ENCODE data around the gene LMBRD1. TPM values are rescaled to one million over a fixed set of nuclear protein-coding genes. Genes with fewer than 3 reads are reported as not detected.
"Not testable (repeated sequence)": the region's sequence is repeated elsewhere in the genome, so short reads cannot be mapped to it uniquely, and the experiment has no call there.

LMBRD1 gene
- total and polyA plus RNA-seq, 2 donors: 36.4 to 50.1 TPM

DNA sequence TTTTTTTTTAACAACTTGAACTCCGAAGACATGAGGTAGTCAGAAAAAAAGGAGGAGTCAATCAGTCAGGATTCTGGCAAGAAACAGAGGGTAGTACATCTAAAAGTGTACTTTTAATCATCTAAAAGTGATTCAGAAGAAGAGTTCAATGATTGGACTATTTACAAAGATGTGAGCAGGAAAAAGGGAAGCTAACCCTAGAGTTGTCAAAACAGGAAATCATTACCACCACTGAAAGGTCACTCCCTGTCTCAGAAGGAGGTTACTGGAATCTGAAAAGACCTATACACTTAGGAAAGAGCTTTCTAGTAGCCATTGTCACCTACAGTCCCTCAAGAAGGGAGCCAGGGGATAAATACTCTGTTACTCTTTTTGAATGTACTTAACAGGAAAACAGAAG is 16.7 kb upstream of the LMBRD1 start:
- H3K27ac ChIP-seq (ENCODE audit: low read depth in 1 of 2, low read length in 1 of 2): no peak overlapping the region

GRCh38 chr6:69812746-69813427 is 16.1 kb upstream of the LMBRD1 start:
- Histone ChIP-seq H3K9me3 (ENCODE audit: control insufficient read depth in 2 of 2, insufficient read depth in 1 of 2, low read length in 1 of 2) (no peaks in the 10 kb centered on the region), H3K27me3 (ENCODE audit: control insufficient read depth in 2 of 2, insufficient read depth in 1 of 2, low read length in 1 of 2) (no peaks in the 10 kb centered on the region), H3K27ac (ENCODE audit: low read depth in 1 of 2, low read length in 1 of 2) (no peak overlapping the region), H3K36me3 (ENCODE audit: control insufficient read depth in 2 of 2, insufficient read depth in 2 of 2, low read length in 1 of 2) (no peaks in the 10 kb centered on the region), H3K4me1 (ENCODE audit: control insufficient read depth in 2 of 2, insufficient read depth in 2 of 2, low read length in 2 of 2) (peaks cover 9 to 20% of the 10 kb centered on the region in 2 donors), H3K4me3 (ENCODE audit: low read length in 2 of 2) (no peak overlapping the region)
- WGBS: 57% methylated on average over 4 of the region's 4 CpGs
- DNase-seq (ENCODE audit: low read depth in 6 of 9, low spot score in 9 of 9): no peak

More for the DNA sequence above, 16.7 kb upstream of the LMBRD1 start:
- H3K4me1 ChIP-seq (ENCODE audit: control insufficient read depth in 2 of 2, insufficient read depth in 2 of 2, low read length in 2 of 2): peaks cover 9 to 20% of the 10 kb centered on the region in 2 donors
- H3K27me3 ChIP-seq (ENCODE audit: control insufficient read depth in 2 of 2, insufficient read depth in 1 of 2, low read length in 1 of 2): no peaks in the 10 kb centered on the region
- 90% methylated on average over 1 of the region's 1 CpG for WGBS
- DNase-seq (ENCODE audit: low read depth in 6 of 9, low spot score in 9 of 9): peak in 1 of 9 donors; percentile 30
- H3K4me3 ChIP-seq (ENCODE audit: low read length in 2 of 2): no peak overlapping the region
- H3K36me3 ChIP-seq (ENCODE audit: control insufficient read depth in 2 of 2, insufficient read depth in 2 of 2, low read length in 1 of 2): no peaks in the 10 kb centered on the region
- H3K9me3 ChIP-seq (ENCODE audit: control insufficient read depth in 2 of 2, insufficient read depth in 1 of 2, low read length in 1 of 2): no peaks in the 10 kb centered on the region

DNA sequence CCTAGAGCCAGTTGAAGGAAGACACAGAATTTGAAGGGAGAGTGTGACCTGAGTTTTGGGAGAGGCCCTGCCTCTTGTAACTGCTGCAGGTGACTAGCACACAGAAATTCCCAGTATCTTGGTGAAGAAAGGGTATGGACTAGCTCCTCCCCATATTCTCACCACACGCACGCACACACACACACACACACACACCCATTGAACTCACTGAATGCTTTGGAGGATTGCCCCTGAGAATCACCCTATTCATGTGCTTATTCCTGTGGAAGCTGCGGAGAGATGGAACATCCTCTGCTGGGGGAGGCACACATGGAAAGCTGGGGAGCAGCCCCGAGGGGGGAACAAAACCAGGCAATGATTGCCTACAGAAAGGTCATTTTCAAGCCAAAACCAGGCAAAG is 6.2 kb upstream of the LMBRD1 start:
- Histone ChIP-seq H3K4me3 (ENCODE audit: low read length in 2 of 2) (no peak overlapping the region), H3K36me3 (ENCODE audit: control insufficient read depth in 2 of 2, insufficient read depth in 2 of 2, low read length in 1 of 2) (no peaks in the 10 kb centered on the region), H3K4me1 (ENCODE audit: control insufficient read depth in 2 of 2, insufficient read depth in 2 of 2, low read length in 2 of 2) (no peaks in the 10 kb centered on the region), H3K27me3 (ENCODE audit: control insufficient read depth in 2 of 2, insufficient read depth in 1 of 2, low read length in 1 of 2) (no peaks in the 10 kb centered on the region), H3K27ac (ENCODE audit: low read depth in 1 of 2, low read length in 1 of 2) (no peak overlapping the region), H3K9me3 (ENCODE audit: control insufficient read depth in 2 of 2, insufficient read depth in 1 of 2, low read length in 1 of 2) (no peaks in the 10 kb centered on the region)
- WGBS: 86% methylated on average over 4 of the region's 4 CpGs
- DNase-seq (ENCODE audit: low read depth in 6 of 9, low spot score in 9 of 9): no peak

DNA sequence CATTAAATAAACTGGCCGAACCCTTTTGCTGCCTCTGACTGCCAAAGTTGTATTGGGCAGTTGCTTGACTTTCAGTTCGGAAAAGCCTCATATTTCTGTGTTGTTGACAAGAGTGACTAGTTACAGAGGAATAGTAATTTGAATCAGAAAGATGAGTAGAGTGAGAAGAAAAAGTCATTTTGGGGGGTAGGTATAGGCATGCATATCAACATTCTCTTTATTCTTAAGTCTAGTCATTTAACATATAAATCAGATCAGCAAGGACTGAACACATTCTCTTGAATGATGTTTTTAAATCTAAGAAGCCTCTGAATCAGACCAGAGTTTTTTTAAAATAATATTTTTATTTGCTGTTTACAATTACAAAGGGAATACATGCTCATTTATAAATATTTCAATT is 4.9 kb upstream of the LMBRD1 start:
- no peaks in the 10 kb centered on the region for H3K27me3 ChIP-seq (ENCODE audit: control insufficient read depth in 2 of 2, insufficient read depth in 1 of 2, low read length in 1 of 2)
- no peak overlapping the region for H3K4me3 ChIP-seq (ENCODE audit: low read length in 2 of 2)
- no peak for DNase-seq (ENCODE audit: low read depth in 6 of 9, low spot score in 9 of 9)
- H3K4me1 ChIP-seq (ENCODE audit: control insufficient read depth in 2 of 2, insufficient read depth in 2 of 2, low read length in 2 of 2): peaks cover 0 to 5% of the 10 kb centered on the region in 2 donors
- H3K9me3 ChIP-seq (ENCODE audit: control insufficient read depth in 2 of 2, insufficient read depth in 1 of 2, low read length in 1 of 2): no peaks in the 10 kb centered on the region
- H3K27ac ChIP-seq (ENCODE audit: low read depth in 1 of 2, low read length in 1 of 2): no peak overlapping the region
- 96% methylated on average over 2 of the region's 2 CpGs for WGBS
- H3K36me3 ChIP-seq (ENCODE audit: control insufficient read depth in 2 of 2, insufficient read depth in 2 of 2, low read length in 1 of 2): no peaks in the 10 kb centered on the region

DNA sequence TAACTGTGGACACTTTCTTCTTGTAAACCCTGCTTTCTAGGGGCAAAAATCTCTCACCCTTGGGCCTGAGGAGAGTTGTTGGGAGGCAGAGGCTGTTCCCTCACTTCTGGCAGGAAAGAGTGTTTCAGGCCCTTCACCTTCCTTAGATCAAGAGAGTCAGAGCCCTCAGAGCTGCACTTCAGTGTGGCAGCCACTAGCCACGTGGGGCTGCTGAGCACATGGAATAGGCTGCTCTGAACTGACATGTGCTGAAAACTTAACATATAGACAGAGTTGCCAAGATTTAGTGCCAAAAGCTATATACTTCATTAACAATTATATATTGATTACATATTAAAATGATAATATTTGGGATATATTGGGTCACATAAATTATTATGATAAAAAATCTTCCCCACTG is 4.4 kb upstream of the LMBRD1 start:
- WGBS: 77% methylated on average over 1 of the region's 1 CpG
- H3K4me1 ChIP-seq (ENCODE audit: control insufficient read depth in 2 of 2, insufficient read depth in 2 of 2, low read length in 2 of 2): peaks cover 0 to 5% of the 10 kb centered on the region in 2 donors
- peak in 1 of 9 donors; percentile 22 for DNase-seq (ENCODE audit: low read depth in 6 of 9, low spot score in 9 of 9)

DNA sequence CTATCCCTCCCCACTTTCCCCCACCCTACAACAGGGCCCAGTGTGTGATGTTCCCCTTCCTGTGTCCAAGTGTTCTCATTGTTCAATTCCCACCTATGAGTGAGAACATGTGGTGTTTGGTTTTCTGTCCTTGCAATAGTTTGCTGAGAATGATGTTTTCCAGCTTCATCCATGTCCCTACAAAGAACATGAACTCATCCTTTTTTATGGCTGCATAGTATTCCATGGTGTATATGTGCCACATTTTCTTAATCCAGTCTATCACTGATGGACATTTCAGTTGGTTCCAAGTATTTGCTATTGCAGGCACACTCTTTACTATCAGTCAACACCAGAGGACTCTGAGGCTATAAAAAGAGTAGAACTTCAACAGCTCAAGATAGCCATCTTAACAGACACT is 2.0 kb upstream of the LMBRD1 start:
- H3K4me3 ChIP-seq (ENCODE audit: low read length in 2 of 2); H3K36me3 ChIP-seq (ENCODE audit: control insufficient read depth in 2 of 2, insufficient read depth in 2 of 2, low read length in 1 of 2); H3K9me3 ChIP-seq (ENCODE audit: control insufficient read depth in 2 of 2, insufficient read depth in 1 of 2, low read length in 1 of 2); H3K27ac ChIP-seq (ENCODE audit: low read depth in 1 of 2, low read length in 1 of 2); DNase-seq (ENCODE audit: low read depth in 6 of 9, low spot score in 9 of 9); H3K27me3 ChIP-seq (ENCODE audit: control insufficient read depth in 2 of 2, insufficient read depth in 1 of 2, low read length in 1 of 2); H3K4me1 ChIP-seq (ENCODE audit: control insufficient read depth in 2 of 2, insufficient read depth in 2 of 2, low read length in 2 of 2): not testable (repeated sequence)

More for the DNA sequence above, 4.4 kb upstream of the LMBRD1 start:
- Histone ChIP-seq H3K4me3 (ENCODE audit: low read length in 2 of 2) (no peak overlapping the region), H3K27ac (ENCODE audit: low read depth in 1 of 2, low read length in 1 of 2) (no peak overlapping the region), H3K36me3 (ENCODE audit: control insufficient read depth in 2 of 2, insufficient read depth in 2 of 2, low read length in 1 of 2) (no peaks in the 10 kb centered on the region), H3K9me3 (ENCODE audit: control insufficient read depth in 2 of 2, insufficient read depth in 1 of 2, low read length in 1 of 2) (no peaks in the 10 kb centered on the region), H3K27me3 (ENCODE audit: control insufficient read depth in 2 of 2, insufficient read depth in 1 of 2, low read length in 1 of 2) (no peaks in the 10 kb centered on the region)

- no peaks in the 10 kb centered on the region for H3K36me3 ChIP-seq (ENCODE audit: control insufficient read depth in 2 of 2, insufficient read depth in 2 of 2, low read length in 1 of 2)
- H3K9me3 ChIP-seq (ENCODE audit: control insufficient read depth in 2 of 2, insufficient read depth in 1 of 2, low read length in 1 of 2): no peaks in the 10 kb centered on the region
- peak overlapping the region; percentile 97 to 98 for H3K27ac ChIP-seq (ENCODE audit: low read depth in 1 of 2, low read length in 1 of 2)
- 1% methylated on average over 20 of the region's 20 CpGs for WGBS
- H3K27me3 ChIP-seq (ENCODE audit: control insufficient read depth in 2 of 2, insufficient read depth in 1 of 2, low read length in 1 of 2): no peaks in the 10 kb centered on the region
- peak overlapping the region; percentile 84 to 90 for H3K4me3 ChIP-seq (ENCODE audit: low read length in 2 of 2)
- DNase-seq (ENCODE audit: low read depth in 6 of 9, low spot score in 9 of 9): peak in 8 of 9 donors; percentile 30 to 81 (median 48)
- peaks cover 0 to 5% of the 10 kb centered on the region in 2 donors for H3K4me1 ChIP-seq (ENCODE audit: control insufficient read depth in 2 of 2, insufficient read depth in 2 of 2, low read length in 2 of 2)
These were observed 653 bp downstream of the LMBRD1 start for GRCh38 chr6:69796073-69796641.

DNA sequence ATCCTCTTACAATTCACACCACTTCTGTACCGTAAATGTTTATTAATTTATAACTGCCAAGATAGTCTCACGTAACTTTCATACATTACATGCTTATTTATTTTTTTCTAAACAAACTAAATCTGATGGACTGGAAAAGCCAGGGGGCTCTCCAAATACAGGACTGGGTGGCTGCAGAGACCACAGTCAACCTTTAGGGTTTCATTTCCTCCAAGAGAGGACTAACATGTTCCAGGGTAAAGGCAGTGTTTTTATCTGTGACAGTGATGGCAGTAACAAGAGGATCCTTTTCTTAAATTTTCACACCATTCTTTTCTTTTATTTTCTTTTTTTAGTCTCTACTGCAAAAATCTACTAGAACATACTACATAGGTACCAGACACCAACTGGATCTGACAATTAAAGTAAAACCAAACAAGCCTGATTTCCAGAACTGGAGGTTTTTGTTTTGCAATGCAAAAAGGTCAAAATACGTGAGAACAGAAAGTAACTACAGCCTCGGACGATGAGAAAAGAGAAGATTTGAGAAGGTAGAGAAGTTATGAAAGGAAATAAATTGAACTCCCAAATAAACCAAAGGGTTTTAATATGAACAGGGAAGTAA is 1.2 kb downstream of the LMBRD1 start:
- Histone ChIP-seq H3K9me3 (ENCODE audit: control insufficient read depth in 2 of 2, insufficient read depth in 1 of 2, low read length in 1 of 2) (no peaks in the 10 kb centered on the region), H3K4me1 (ENCODE audit: control insufficient read depth in 2 of 2, insufficient read depth in 2 of 2, low read length in 2 of 2) (peaks cover 0 to 5% of the 10 kb centered on the region in 2 donors), H3K36me3 (ENCODE audit: control insufficient read depth in 2 of 2, insufficient read depth in 2 of 2, low read length in 1 of 2) (no peaks in the 10 kb centered on the region), H3K27me3 (ENCODE audit: control insufficient read depth in 2 of 2, insufficient read depth in 1 of 2, low read length in 1 of 2) (no peaks in the 10 kb centered on the region), H3K27ac (ENCODE audit: low read depth in 1 of 2, low read length in 1 of 2) (peak overlapping the region; percentile 97 to 98), H3K4me3 (ENCODE audit: low read length in 2 of 2) (peak overlapping the region; percentile 84 to 90)
- peak in 1 of 9 donors; percentile 38 for DNase-seq (ENCODE audit: low read depth in 6 of 9, low spot score in 9 of 9)
- WGBS: 41% methylated on average over 5 of the region's 5 CpGs

- Histone ChIP-seq H3K4me3 (ENCODE audit: low read length in 2 of 2) (no peak overlapping the region), H3K27me3 (ENCODE audit: control insufficient read depth in 2 of 2, insufficient read depth in 1 of 2, low read length in 1 of 2) (no peaks in the 10 kb centered on the region), H3K27ac (ENCODE audit: low read depth in 1 of 2, low read length in 1 of 2) (no peak overlapping the region), H3K36me3 (ENCODE audit: control insufficient read depth in 2 of 2, insufficient read depth in 2 of 2, low read length in 1 of 2) (peaks cover 0 to 10% of the 10 kb centered on the region in 2 donors), H3K4me1 (ENCODE audit: control insufficient read depth in 2 of 2, insufficient read depth in 2 of 2, low read length in 2 of 2) (peaks cover 0 to 4% of the 10 kb centered on the region in 2 donors), H3K9me3 (ENCODE audit: control insufficient read depth in 2 of 2, insufficient read depth in 1 of 2, low read length in 1 of 2) (no peaks in the 10 kb centered on the region)
- no peak for DNase-seq (ENCODE audit: low read depth in 6 of 9, low spot score in 9 of 9)
These were observed 4.5 kb downstream of the LMBRD1 start for GRCh38 chr6:69792292-69792691.

Data from thymus (tissue), 11 donors.